HL-60/S4 (cell line): Measurements from ENCODE around the gene PPY.
"Not testable (repeated sequence)": the region's sequence is repeated elsewhere in the genome, so short reads cannot be mapped to it uniquely, and the experiment has no call there.

ENCODE experiments used
- in situ Hi-C: fragments of 300-500 bp; cut with MboI; formaldehyde crosslinking; loops from 2 replicates; pipeline ENCODE4 v1.14.3; 2022; ENCODE audit warnings: low sequenced_read_pairs

PPY gene

GRCh38 chr17:43942051-43942685 lies at the start of gene PPY:
Gene PPY (minus strand): TSS chr17:43942476. CDS start chr17:43941654, 822 bp downstream.
- in situ Hi-C loops, result loop anchor here (25.0 kb wide), 1 partner anchor 220 kb away; the partner anchor contains the start of gene ASB16

DNA sequence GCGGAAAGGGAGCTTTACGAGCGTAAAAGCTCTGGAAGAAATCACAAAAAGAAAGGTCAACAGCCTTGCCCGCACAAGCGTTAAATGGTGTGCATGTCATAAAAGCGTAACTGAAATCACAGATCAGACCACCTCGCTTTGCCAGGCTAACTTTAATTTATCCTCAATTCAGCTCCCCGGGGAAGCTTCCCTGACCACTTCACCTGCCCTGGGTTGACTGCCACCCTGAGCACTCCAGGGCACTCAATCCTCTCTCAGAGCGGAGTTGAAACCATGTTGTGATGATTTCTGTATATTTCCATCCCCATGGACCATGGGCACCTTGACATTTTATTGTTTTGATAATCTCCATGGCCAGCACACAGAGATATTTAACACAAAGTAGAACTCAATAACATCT lies 46.0 kb upstream of the PPY start:
- in situ Hi-C loops, result no loop called here

DNA sequence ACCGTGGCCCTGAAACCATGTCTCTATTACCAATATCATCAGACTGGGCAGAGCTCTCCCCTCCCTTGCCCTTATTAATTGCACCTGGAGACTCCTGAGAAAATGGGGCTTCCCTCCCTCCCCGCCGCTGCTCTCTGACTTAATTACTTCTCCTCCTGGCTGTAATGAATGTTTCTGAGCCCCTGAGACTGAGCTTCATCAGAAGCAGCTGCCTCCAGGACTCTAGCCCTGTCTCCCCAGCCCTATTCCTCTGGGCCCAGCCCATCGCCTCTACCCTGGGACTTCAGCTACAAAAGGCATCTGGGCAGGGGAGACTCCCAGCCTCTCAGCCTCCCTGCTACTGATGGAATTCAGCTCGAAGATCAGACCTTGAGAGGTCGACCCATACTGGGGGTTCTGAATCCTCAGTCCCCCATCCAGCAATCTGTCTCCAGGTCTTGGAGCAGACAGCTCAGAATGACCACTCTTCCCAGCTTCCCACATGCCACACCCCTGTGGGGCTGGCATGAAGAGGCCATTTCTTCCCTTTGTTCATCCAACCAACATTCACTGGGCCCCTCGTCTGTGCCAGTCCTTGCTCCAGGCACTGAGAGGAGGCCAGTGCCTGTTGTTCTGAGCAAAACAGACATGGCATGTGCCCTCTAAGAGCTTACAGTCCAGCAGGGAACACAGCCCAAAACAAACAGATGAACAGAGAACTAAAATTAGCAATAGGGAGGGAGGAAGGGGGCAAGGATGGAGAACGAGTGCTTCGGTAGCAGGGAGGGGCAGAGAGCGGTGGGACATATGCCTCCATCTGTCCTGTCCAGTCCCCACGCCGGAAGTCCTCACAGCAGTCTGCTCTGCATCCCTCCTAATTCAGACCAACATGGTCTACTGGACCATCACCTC lies 45.1 kb upstream of the PPY start:
- in situ Hi-C loops, result no loop called here

DNA sequence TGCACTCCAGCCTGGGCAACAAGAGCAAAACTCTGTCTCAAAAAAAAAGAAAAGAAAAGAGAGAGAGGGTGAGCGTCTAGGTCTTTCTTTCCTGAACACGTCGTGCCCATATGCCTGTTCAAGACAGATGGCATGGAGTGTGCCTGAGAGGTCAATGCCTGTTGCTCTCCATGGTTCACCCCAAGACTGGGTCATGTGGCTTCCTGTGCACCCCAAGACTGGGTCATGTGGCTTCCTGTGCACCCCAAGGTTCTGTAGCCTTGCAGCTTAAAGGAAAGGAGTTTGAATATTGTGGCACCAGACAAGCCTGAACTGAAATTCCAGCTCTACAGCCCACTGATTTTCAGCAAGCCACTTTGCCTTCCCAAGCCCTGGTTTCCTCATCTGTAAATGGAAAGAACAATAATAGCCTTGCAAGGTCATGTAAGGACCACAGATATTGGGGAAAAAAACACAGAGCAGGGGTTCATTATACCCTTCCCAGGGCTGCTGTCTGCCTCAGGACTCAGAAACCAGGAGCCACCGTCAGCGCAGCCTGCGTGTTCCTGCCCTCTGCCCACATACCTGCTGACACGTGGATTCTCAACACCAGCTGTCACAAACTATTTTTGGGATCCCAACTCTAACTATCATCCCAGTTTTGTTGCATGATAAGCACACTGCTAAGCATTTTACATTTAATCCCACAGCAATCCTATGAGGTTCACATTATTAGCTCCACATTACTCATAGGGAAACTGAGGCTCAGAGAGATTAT lies 44.1 kb upstream of the PPY start:
- in situ Hi-C loops, result no loop called here

DNA sequence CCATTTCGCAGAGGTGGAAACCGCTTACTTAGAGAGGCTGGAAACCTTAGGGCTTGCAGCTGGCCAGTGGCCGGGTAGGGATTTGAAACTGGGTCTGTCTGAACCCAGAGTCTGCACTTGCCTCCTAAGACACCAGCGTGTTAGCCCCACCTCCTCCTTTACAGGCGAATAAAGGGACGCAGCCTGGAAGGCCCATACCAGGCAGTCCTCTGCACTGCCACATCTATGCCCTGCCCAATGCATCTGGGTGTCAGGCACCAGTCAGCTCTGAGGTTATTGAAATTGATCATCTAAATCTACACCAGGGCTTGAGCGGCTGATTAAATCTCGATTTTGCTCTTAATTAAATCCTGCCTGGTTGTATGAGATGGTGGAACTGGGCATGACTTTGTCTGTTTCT lies 42.2 kb upstream of the PPY start:
- in situ Hi-C loops, result no loop called here

GRCh38 chr17:43983515-43984411 lies 41.5 kb upstream of the PPY start:
- in situ Hi-C loops, result no loop called here

- in situ Hi-C loops, result no loop called here
Measured at GRCh38 chr17:43983196-43983514, 40.9 kb upstream of the PPY start.

- in situ Hi-C loops, result no loop called here
Measured at GRCh38 chr17:43982171-43982570, 39.9 kb upstream of the PPY start.

GRCh38 chr17:43979671-43980070 lies 37.4 kb upstream of the PPY start:
- in situ Hi-C loops, result no loop called here

GRCh38 chr17:43979011-43979410 lies 36.7 kb upstream of the PPY start:
- in situ Hi-C loops, result no loop called here

- in situ Hi-C loops, result no loop called here
Measured at GRCh38 chr17:43978078-43978477, 35.8 kb upstream of the PPY start.

DNA sequence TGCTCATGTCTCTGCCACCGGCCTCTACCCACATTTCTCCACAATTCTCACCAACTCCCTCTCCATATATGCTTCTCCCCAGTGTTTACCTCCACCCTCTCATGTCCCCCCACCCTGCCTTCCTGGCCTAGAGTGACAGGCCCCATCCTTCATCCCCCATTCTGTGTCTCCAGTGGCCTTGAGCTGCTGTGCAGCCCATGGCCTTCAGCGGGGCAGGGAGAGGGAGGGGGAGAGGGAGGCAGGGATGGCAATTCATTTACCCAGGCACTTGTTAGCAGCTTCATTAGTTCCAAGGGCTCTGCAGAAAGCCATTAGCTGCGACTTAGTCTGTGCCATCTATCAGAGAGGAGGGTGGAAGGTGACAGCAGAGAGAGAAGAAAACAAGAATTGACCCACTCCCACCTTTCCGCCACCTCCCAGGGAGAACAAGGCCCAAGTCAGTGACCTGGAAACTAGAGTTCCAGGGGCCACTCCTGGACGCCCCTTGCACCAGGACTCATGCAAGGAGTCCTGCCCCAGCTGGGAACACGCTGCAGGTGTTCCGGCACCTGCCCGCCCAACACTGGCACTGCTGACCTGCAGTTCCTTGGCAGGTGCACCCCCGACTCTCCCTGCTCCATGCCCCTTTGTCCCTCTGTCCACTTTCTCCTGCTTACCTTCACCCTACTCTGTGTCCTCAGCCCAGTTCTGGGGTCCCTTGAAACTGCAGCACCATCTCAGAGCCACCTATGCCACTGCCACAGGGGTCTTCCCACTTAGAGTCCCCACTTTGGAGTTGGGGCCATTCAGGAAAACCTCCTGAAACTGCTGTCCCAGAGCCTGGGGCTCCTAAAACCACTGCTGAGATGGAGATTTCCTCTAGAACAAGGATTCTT lies 34.9 kb upstream of the PPY start:
- in situ Hi-C loops, result no loop called here

- in situ Hi-C loops, result no loop called here
Measured at GRCh38 chr17:43975898-43976297, 33.6 kb upstream of the PPY start.

DNA sequence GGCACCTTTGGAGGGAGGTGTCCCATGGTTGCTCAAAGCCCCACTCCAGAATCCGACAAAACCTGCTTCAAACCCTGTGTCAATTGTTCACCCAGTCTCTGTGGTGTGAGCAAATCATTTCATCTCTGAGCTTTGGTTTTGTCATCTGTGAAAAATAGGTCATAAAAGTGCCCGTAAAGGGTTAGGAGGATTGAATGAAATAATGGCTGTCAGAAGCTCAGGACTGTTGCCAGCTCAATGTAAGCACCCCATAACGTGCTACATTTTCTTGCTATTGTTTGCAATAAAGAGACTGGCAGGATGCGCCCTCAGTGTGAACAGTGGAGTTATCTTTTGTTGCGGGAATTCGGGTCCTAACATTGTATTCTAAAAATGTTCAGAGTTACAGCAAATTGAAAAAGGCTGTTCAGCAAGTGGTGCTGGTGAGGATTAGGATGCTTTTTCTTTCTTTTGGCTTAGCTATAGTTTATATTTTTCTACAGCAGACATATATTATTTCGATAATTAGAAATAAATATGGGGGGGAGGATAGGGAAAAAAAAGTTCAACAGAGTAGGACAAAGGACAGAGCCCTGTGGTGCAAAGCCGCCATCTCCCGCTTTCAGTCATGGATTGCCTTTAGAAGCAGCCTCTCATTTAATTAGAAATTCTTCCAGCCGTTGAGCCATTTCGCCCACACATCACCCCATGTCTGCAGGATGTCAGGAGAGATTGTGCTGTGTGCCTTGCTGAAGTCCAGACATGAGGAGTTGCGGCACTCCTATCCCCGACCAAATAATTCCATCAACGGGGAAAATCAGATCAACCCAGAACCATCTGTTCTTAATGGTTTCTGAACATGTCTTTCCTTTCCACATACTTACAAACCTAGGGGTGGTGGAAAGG lies 32.3 kb upstream of the PPY start:
- in situ Hi-C loops, result no loop called here

GRCh38 chr17:43972444-43973212 lies 30.4 kb upstream of the PPY start:
- in situ Hi-C loops, result not testable (repeated sequence)

DNA sequence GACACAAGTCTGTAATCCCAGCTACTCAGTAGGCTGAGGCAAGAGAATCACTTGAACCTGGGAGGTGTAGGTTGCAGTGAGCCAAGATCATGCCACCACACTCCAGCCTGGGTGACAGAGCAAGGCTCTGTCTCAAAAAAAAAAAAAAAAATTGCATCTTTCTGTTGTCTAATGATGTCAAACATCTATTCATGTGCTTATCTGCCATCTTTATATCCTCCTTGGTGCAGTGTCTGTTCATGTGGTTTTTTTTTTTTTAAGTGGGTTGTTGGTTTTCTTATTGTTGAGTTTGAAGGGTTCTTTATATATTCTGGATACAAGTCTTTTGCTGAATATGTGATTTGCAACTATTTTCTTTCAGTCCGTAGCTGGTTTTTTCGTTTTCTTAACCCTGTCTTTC lies 29.2 kb upstream of the PPY start:
- in situ Hi-C loops, result not testable (repeated sequence)

GRCh38 chr17:43970366-43970765 lies 28.1 kb upstream of the PPY start:
- in situ Hi-C loops, result no loop called here

DNA sequence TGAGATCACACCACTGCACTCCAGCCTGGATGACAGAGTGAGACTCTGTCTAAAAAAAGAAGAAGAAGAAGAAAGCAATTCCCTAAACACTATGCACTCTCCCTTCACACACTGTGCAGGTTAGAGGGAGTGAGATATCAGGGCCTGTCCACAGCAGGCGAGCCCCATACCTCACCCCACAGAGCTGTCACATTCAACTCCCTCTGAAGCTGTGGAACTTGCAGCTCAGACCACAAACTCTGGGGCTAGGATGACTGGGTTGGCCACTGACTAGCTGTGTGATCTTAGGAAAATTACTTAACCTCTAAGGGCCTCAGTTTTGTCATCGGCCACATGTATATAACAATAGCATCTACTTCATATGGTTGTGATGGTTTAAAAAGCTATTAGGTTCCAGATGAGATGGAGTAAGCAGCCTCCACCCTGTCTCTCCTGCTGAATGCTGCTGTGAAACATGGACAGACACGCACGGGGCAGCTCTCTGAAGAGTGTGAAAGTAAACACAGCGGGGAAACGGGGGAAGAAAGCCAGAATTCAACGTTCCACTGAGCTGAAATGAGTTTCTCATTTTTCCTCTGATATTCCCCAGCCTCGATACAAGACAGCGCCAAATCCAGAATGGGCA lies 25.1 kb upstream of the PPY start:
- in situ Hi-C loops, result no loop called here
